CD4-positive, alpha-beta T cell treated with Interleukin-6 at 100 ng/mL for 8 hours (primary cell): ENCODE results near the gene ANKMY2.
"Not testable (repeated sequence)": the region's sequence is repeated elsewhere in the genome, so short reads cannot be mapped to it uniquely, and the experiment has no call there.

Source experiments
- DNase-seq: peaks from one replicate; pipeline ENCODE4 v3.0.0-alpha.2; 2020; ENCODE audit warnings: mixed read lengths, low spot score

The ANKMY2 gene

GRCh38 chr7:16645593-16646471 lies at the start of gene ANKMY2, which contains the start of gene BZW2:
Gene ANKMY2, minus strand, starts transcription at chr7:16645754. Its CDS starts 181 bp downstream, at chr7:16645573.
Gene BZW2, plus strand, starts transcription at chr7:16646181. Its CDS starts 19,263 bp downstream, at chr7:16665444.
- peak; percentile 94 for DNase-seq

DNA sequence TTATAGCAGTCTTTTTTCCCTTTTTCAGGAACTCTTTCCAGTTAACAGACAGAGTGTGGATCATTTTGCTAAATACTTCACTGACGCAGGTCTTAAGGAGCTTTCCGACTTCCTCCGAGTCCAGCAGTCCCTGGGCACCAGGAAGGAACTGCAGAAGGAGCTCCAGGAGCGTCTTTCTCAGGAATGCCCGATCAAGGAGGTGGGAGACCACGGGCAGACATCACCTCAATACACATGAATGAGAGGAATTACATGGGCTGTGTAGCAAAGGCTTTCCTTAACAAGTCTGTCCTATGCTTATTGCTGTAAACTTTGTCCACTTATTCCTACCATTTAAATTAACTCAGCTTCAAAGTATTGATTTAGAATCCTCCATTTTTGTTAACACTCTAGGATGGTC lies 49.3 kb upstream of the ANKMY2 start:
- DNase-seq = no peak

- no peak for DNase-seq
Observed at GRCh38 chr7:16693601-16694318, 48.2 kb upstream of the ANKMY2 start.

DNA sequence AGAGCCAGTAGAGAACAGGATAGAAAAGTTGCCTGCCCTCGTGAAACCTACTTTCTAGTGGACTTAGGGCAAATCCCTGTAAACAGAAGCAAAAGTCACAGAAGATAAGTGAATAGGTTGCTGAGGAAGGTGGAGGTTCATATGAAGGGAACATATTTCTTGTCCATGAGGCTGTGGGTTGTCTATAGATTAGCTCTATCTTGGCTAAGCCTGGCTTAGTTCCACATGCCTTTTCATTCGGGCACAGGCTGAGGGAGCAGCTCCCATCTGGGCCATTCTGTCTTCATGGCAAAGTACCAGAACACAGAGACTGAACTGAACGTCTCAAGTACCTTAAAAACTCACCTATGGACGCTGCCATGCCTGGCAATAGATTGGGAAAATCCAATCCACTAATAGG lies 45.7 kb upstream of the ANKMY2 start:
- DNase-seq = no peak

- no peak for DNase-seq
Observed at GRCh38 chr7:16688249-16688648, 42.7 kb upstream of the ANKMY2 start.

DNA sequence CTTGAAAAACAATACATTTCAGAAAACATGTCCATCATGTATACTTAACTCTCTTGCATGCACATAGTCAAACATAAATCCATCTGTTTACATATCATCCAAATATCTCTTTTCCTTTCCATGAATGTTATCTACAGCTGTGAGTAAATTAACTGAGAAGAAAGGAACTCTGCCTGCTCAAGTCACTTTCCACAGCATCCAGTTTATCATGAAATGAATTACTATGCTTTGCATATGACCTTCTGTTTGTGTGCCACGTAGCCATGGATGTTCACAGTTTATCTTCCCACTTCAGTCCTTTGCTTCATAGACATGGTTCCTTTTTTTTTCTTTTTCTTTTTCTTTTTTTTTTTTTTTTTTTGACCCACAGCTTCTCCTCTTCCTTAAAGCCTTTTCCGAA lies 40.0 kb upstream of the ANKMY2 start:
- DNase-seq = no peak

DNA sequence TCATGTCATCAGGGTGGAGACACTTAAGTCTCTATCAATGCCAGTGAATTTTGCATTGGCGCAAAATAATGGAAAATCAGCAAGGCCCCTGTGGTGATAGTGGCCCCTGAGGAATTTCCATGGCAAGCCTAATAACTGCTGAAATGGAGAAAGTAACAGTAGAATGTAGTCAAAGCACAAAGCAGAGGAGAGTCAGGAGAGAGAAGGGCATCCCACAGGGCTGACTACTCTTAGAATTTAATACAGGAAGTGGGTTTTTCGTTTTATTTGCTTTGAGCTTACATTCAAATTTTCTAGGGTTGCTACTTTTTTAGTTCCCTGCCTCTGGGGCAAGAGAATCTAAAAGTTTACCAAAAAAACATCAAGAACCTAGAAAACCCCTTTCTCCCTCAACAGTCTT lies 39.4 kb upstream of the ANKMY2 start:
- DNase-seq = peak; percentile 1

DNA sequence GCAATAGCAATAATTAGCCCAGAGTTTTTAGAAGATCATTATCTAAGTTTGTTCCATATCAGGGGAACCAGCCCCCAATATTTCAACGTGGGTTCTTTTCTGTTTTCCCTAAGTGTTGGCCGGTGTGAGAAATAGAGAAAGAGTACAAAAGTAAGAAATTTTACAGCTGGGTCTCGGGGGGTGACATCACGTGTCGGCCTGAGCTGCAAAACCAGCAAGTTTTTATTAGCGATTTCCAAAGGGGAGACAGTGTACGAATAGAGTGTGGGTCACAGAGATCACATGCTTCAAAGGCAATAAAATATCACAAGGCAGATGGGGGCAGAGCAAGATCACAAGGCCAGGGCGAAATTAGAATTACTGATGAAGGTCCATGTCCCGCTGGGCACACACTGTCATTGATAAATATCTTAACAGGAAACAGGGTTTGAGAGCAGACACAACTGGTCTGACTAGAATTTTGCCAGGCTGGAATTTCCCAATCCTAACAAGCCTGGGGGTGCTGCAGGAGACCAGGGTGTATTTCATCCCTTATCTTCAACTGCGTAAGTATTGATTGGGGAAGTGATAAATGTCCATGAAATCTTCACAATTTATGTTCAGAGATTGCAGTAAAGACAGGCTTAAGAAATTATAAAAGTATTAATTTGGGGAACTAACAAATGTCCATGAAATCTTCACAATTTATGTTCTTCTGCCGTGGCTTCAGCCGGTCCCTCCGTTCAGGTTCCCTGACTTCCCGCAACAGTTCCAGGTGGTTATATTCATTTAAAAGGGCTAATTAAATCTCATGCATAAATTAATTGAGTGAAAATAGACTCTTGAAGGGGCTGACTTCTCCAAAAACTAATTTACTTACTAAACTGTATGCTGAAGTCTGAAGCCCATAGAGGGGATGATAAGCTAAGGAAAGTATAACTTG lies 33.4 kb upstream of the ANKMY2 start:
- DNase-seq = not testable (repeated sequence)

DNA sequence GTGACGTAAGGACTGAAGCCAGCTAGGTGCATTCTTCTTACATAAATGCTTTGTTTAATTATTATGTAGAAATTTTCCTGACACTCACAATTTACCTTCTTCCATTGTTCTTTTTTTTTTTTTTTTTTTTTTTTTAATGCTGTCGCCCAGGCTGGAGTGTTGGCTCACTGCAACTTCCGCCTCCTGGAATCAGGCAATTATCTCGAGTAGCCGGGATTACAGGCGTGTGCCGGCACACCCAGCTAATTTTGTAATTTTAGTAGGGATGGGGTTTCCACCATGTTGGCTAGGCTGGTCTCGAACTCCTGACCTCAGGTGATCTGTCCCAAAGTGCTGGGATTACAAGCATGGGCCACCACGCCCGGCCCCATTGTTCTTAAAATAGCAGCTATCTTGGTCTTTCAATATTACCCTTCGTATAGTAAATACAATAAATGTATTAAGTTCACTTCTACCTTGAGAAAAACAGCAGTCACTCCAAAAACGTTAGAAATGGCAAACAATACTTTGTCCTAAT lies 32.5 kb upstream of the ANKMY2 start:
- DNase-seq = no peak

DNA sequence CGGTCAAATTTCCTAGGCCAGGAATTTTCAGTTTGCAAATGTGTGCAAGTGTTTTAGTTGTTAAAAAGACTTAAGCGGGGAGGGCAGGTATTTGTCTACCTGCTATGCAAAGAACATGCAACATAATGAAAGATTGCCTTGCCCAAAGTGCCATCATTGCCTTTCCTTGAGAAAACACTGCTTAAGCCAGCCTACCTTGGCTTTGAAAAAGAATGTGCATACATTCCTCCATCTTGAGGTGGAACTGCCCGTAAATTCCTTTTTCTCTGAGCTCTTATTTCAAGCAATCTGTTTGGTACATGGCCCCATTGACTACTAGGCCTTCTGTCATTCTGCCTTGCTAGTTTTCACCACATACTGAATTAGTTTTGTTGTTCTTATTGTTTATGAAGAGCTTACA lies 29.7 kb upstream of the ANKMY2 start:
- DNase-seq = no peak

- DNase-seq = no peak
Observed at GRCh38 chr7:16671811-16672210, 26.3 kb upstream of the ANKMY2 start.

DNA sequence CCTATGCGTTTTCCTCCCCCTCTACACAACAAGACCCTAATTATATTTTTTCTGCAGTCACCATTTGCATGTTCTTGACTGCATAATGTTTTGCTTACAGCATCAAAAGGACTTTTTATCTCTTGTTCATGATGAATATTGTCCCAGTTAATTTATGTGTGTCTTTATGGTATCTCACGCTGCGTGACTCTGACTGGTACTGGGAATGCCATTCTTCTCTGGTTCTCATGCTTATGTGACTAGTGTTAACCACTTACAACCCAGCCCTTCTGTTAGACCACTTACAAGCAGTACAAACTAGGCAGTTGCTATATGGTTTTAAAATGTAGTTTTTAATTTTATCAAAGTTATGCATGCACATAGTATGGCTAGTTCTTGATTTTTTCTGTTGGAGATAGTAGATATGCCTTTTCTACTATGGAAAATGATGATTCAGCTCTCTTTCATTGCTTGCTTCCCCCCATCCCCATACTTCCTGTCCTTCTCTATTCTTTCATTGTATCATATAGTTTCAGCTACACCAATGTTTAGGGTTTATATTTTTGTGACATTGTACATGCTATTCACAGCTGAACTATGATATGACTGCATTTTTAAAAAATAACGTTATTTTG lies 25.3 kb upstream of the ANKMY2 start:
- no peak for DNase-seq

- DNase-seq = no peak
Observed at GRCh38 chr7:16670021-16670420, 24.5 kb upstream of the ANKMY2 start.

GRCh38 chr7:16669581-16669980 lies 24.0 kb upstream of the ANKMY2 start:
- DNase-seq = no peak

DNA sequence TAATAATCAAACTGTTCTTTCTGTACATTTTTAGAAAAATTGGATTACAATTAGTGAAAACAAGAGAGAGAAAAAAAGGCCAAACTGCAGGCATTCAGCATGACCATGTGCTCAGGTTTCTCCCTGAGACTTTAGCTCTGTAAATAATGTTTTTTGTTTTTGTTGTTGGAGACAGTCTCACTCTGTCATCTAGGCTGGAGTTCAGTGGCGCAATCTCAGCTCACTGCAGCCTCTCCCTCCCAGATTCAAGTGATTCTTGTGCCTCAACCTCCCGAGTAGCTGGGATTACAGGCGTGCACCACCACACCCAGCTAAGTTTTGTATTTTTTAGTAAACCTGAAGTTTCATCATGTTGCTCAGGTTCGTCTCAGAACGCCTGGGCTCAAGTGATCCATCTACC lies 23.4 kb upstream of the ANKMY2 start:
- no peak for DNase-seq

- no peak for DNase-seq
Observed at GRCh38 chr7:16668049-16668858, 22.7 kb upstream of the ANKMY2 start.

DNA sequence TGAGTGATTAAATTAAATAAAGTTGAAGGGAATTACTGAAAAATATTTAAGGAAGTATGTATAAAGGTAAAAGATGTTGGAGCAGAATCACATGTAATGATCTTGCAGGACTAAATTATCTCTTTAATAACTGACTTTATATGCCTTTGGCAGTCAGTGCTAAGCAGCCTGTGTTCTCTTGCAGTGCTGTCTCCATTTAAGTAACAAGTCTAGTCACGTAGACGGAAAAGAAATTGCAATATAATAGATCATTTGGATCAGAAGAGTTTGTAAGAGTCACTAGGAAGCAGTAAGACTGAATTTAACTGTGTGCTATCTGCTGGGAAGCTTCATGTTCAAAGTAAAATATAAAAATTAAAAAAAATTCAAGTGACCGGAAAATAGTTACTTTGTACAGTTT lies 21.8 kb upstream of the ANKMY2 start:
- no peak for DNase-seq

GRCh38 chr7:16661924-16662323 lies 16.4 kb upstream of the ANKMY2 start:
- no peak for DNase-seq

- no peak for DNase-seq
Observed at GRCh38 chr7:16660702-16661464, 15.3 kb upstream of the ANKMY2 start.
